ENCODE results near the gene SLC41A2. TPM values are rescaled to one million over a fixed set of nuclear protein-coding genes. Genes with fewer than 3 reads are reported as not detected.

SLC41A2 gene
- total RNA-seq, 1 experiment from 2014 or later: 4.3 TPM

DNA sequence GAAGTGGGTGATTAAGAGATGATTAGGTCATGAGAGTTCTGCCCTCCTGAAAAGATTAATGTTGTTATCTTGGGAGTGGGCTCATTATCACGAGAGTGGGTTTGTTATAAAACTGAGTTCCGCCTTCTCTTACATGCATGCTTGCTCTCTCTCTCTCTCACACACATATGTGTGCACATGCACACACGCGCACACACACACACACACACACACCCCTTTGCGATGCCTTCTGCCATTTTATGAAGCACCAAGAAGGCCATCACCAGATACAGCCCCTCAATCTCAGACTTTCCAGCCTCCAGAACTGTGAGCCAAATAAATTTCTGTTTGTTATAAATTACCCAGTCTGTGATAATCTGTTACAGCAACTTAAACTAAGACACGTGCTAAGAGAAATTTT, 5.7 kb upstream of the SLC41A2 start:
- Histone ChIP-seq H4K91ac (ENCODE audit: insufficient read length, low read depth, low read length) (no peak overlapping the region), H3K79me2 (ENCODE audit: insufficient read depth, low read length) (no peaks in the 10 kb centered on the region), H2BK12ac (ENCODE audit: insufficient read length, low read depth, low read length) (no peak overlapping the region), H4K8ac (replicated peaks; ENCODE audit: insufficient read length, low read depth, low read length) (no peak overlapping the region), H3K27ac (ENCODE audit: insufficient read length, low read depth, low read length) (no peak overlapping the region), H3K4me2 (ENCODE audit: insufficient read depth, insufficient read length, low read length) (no peak overlapping the region), H4K5ac (ENCODE audit: insufficient read length, low read depth, low read length) (no peak overlapping the region), H3K9ac (ENCODE audit: extremely low read depth, insufficient read length, low read length) (no peak overlapping the region), H2BK5ac (ENCODE audit: insufficient read length, low read length) (no peak overlapping the region), H2BK20ac (ENCODE audit: low read depth, low read length, poor library complexity, severe bottlenecking) (no peak overlapping the region), H3K4me1 (ENCODE audit: insufficient read depth, low read length) (no peaks in the 10 kb centered on the region), H3K23me2 (ENCODE audit: insufficient read length, low read depth, low read length, poor library complexity, severe bottlenecking) (no peaks in the 10 kb centered on the region), H3K27me3 (ENCODE audit: insufficient read depth, low read length) (no peaks in the 10 kb centered on the region), H3K14ac (ENCODE audit: insufficient read depth, low read length) (no peak overlapping the region), H3K9me3 (ENCODE audit: control insufficient read depth, low read depth, low read length) (no peaks in the 10 kb centered on the region), H3T11ph (ENCODE audit: low read length) (no peak overlapping the region), H4K20me1 (ENCODE audit: control insufficient read depth, insufficient read depth, insufficient read length) (no peaks in the 10 kb centered on the region), H3K4ac (ENCODE audit: low read depth, low read length) (no peak overlapping the region), H2AK5ac (ENCODE audit: insufficient read length, low read length) (no peak overlapping the region), H3K56ac (ENCODE audit: insufficient read length, low read depth, low read length) (no peak overlapping the region), H3K18ac (ENCODE audit: insufficient read length, low read depth, low read length) (no peak overlapping the region), H2BK15ac (ENCODE audit: low read depth, low read length) (no peak overlapping the region), H2BK120ac (ENCODE audit: low read depth, low read length, poor library complexity, severe bottlenecking) (no peak overlapping the region), H3K23ac (ENCODE audit: insufficient read length, low read depth, low read length) (no peak overlapping the region), H3K79me1 (ENCODE audit: insufficient read depth, low read depth, low read length, poor library complexity, severe bottlenecking) (no peaks in the 10 kb centered on the region), H2AFZ (ENCODE audit: low read length) (no peak overlapping the region)
- Mint-ChIP-seq H3K27ac (no peak overlapping the region), H3K4me3 (no peak overlapping the region), H3K27me3 (ENCODE audit: low read depth) (peaks cover 20% of the 10 kb centered on the region), H3K36me3 (ENCODE audit: insufficient read depth in 1 of 3, low read depth in 3 of 3) (no peaks in the 10 kb centered on the region), H3K4me1 (peaks cover 4 to 9% of the 10 kb centered on the region in 2 experiments), H3K9me3 (no peaks in the 10 kb centered on the region; a peak in 2 of 5 replicates)
- no CpG with 5 or more reads among the region's 6 CpGs for whole genome bisulfite sequencing (ENCODE audit: extremely low coverage, insufficient read length, low lambda C conversion rate)
- TF ChIP-seq, protein P1, sequence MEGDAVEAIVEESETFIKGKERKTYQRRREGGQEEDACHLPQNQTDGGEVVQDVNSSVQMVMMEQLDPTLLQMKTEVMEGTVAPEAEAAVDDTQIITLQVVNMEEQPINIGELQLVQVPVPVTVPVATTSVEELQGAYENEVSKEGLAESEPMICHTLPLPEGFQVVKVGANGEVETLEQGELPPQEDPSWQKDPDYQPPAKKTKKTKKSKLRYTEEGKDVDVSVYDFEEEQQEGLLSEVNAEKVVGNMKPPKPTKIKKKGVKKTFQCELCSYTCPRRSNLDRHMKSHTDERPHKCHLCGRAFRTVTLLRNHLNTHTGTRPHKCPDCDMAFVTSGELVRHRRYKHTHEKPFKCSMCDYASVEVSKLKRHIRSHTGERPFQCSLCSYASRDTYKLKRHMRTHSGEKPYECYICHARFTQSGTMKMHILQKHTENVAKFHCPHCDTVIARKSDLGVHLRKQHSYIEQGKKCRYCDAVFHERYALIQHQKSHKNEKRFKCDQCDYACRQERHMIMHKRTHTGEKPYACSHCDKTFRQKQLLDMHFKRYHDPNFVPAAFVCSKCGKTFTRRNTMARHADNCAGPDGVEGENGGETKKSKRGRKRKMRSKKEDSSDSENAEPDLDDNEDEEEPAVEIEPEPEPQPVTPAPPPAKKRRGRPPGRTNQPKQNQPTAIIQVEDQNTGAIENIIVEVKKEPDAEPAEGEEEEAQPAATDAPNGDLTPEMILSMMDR (conservative IDR thresholded peaks at IDR 0.05): no peak
- no peak for DNase-seq
